ACC112 (cell line): ENCODE measurements around the gene SGSH.

Experiments used
- H2AFZ ChIP-seq: fragments of 200-600 bp; sonication (generic); one replicate; pipeline ENCODE4 v1.6.0; 2017; ENCODE audit warnings: antibody characterized with exemption, low read length; ENCODE audit not compliant: unreplicated experiment
- H3K27ac ChIP-seq: fragments of 200-600 bp; sonication (generic); 2 replicates; pipeline ENCODE4 v1.5.1; 2014; ENCODE audit warnings: low read depth, mild to moderate bottlenecking, antibody characterized with exemption, low read length, moderate library complexity
- H3K27me3 ChIP-seq: fragments of 200-600 bp; sonication (generic); 2 replicates; pipeline ENCODE4 v1.6.1; 2014; ENCODE audit warnings: mild to moderate bottlenecking, antibody characterized with exemption, low read length, moderate library complexity, mixed read lengths; ENCODE audit not compliant: insufficient read depth
- H3K36me3 ChIP-seq: fragments of 200-600 bp; sonication (generic); 2 replicates; pipeline ENCODE4 v1.6.1; 2016; ENCODE audit warnings: mild to moderate bottlenecking, antibody characterized with exemption, low read length, moderate library complexity, mixed read lengths; ENCODE audit not compliant: insufficient read depth
- H3K4me1 ChIP-seq: fragments of 200-600 bp; sonication (generic); one replicate; pipeline ENCODE4 v1.6.1; 2016; ENCODE audit warnings: low read length, mixed read lengths; ENCODE audit not compliant: insufficient read depth, unreplicated experiment, control insufficient read depth
- H3K4me3 ChIP-seq: fragments of 200-600 bp; sonication (generic); 2 replicates; pipeline ENCODE4 v1.5.1; 2014; ENCODE audit warnings: mild to moderate bottlenecking, low read depth, low read length
- H3K79me2 ChIP-seq: fragments of 200-600 bp; sonication (generic); one replicate; pipeline ENCODE4 v1.6.0; 2016; ENCODE audit warnings: low read length; ENCODE audit not compliant: control insufficient read depth, unreplicated experiment, insufficient read depth

SGSH gene

DNA sequence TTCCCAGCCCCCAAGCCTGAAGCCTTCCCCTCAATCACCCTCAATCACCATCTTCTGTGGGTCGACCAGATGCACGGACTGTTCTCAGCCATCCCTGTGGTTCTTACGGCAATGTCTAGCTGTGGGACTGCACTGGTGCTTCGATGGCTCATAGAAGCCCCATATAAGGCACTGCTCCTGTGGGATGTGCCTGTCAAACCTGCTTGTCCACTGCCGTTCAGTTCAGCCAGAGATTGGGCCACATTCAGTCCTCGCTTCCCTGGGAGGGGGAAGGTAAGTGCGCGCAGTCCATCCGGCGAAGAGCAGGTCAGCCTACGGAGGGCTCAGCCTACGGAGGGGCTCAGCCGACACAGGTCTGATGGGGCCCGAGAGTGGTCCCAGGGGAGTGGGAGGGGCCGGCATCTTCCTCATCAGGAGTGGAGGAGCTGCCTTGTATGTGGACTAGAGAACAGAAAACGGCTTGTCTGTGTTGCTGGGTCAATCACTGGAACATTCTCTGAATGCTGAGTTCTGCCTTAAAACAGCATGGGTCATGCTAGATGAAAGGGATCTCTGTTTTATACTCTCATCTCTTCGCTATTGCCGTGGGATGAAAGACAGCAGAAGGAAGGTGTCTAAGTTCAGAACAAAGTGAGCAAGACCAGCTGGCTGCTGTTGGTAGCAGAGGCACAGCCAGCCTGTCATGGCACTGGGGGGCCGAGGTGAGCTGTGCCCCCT, 50.2 kb downstream of the SGSH start, which contains the start of gene CARD14:
CARD14 (plus strand) TSS at position 247 of the 717 bp plus-strand sequence. CDS start 11,409 bp downstream, outside the sequence.
- no peaks in the 10 kb centered on the region for H3K4me1 ChIP-seq
- no peak within 1 kb of the TSS for H3K4me3 ChIP-seq
- H3K79me2 ChIP-seq = no peaks in the 10 kb centered on the region
- H3K27ac ChIP-seq = no peak within 1 kb of the TSS
- no peak within 1 kb of the TSS for H2AFZ ChIP-seq
- peaks cover 7% of the 10 kb centered on the region; the same call in 1 of the 2 replicates for H3K27me3 ChIP-seq
- no peaks in the 10 kb centered on the region for H3K36me3 ChIP-seq

DNA sequence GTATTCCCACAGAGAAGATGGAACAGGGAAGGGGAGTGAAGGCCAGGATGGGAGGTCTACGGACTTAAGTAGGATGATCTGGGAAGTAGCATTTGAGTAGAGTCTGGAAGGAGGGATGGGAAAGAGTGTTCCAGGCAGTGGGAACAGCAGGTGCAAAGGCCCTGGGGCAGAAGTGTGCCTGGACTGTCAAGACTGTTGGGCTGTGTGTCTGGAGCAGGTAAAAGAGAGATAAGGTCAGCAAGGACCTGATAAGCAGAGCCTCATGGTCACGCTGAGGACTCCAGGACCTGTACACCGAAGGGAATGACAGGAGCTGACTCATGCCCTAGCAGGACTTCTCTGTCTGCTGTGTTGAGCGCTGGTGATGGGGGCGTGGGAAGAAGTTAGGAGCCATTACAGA, 51.0 kb downstream of the SGSH start:
- H3K4me1 ChIP-seq = no peaks in the 10 kb centered on the region

DNA sequence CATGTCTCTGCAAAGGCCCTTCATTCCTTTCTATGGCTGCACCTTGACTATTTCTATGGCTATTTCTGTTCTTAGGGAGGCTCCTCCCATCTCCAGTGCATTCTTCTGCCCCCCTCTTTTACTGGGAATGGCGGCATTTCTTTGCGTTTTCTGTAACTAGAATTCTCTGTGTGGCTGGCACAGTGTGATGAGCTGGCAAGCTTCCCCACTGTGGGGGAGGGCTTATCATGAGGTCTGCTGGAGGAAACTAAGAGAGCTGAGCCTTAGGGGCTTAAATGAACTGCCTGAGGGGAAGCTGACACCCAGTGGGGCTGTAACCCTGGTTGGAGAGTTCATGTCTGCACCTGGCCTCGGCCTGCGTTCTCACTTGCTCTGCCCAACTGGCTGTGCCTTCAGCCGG, 51.8 kb downstream of the SGSH start:
- H3K79me2 ChIP-seq = no peaks in the 10 kb centered on the region
- no peaks in the 10 kb centered on the region for H3K4me1 ChIP-seq
- no peak overlapping the region for H3K4me3 ChIP-seq
- H3K27me3 ChIP-seq = peaks cover 7% of the 10 kb centered on the region; the same call in 1 of the 2 replicates
- no peak overlapping the region for H2AFZ ChIP-seq
- H3K27ac ChIP-seq = no peak overlapping the region
- H3K36me3 ChIP-seq = no peaks in the 10 kb centered on the region

More for the DNA sequence above, 51.0 kb downstream of the SGSH start:
- Histone ChIP-seq H3K27me3 (peaks cover 7% of the 10 kb centered on the region; the same call in 1 of the 2 replicates), H3K4me3 (no peak overlapping the region), H3K79me2 (no peaks in the 10 kb centered on the region), H2AFZ (no peak overlapping the region), H3K36me3 (no peaks in the 10 kb centered on the region), H3K27ac (no peak overlapping the region)

DNA sequence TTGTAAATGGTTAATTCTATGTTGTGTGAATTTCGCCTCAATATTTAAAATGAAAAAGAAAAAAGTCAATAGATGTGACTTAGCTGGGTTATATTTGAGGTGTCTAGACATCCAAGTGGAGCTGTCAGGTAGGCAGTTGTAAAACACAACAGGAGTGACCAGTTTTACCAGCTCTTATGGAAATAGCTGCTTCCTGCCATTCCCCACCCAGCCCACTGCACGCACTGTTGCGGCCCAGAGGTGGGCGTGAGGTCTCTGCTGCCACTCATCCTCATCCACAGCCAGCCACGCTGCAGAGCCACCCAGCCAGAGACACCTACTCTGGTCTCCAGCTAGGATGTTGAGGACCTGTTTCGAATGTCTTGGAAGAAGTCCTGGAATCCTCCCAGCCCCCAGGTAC, 53.7 kb downstream of the SGSH start:
- Histone ChIP-seq H3K27ac (no peak overlapping the region), H2AFZ (no peak overlapping the region), H3K4me3 (no peak overlapping the region), H3K79me2 (no peaks in the 10 kb centered on the region), H3K27me3 (peaks cover 7% of the 10 kb centered on the region; the same call in 1 of the 2 replicates), H3K36me3 (no peaks in the 10 kb centered on the region), H3K4me1 (no peaks in the 10 kb centered on the region)

DNA sequence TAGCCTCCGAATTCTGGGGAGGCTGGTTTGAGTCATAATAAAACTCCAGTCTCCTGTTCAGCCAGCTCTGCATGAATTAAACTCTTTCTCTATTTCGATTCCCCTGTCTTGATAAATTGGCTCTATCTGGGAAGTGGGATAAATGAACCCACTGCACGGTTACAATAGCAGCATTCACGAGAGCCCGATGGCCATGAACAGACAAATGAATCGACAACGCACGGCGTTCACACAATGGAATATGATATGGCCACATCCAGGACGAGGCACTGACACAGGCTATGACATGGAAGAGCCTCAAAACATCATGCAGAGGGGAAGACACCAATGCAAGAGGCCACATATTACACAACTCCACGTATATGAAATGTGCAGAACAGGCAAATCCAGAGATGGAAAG, 55.9 kb downstream of the SGSH start:
- Histone ChIP-seq H3K4me3 (no peak overlapping the region), H3K36me3 (no peaks in the 10 kb centered on the region), H3K4me1 (no peaks in the 10 kb centered on the region), H3K27ac (no peak overlapping the region), H3K27me3 (no peaks in the 10 kb centered on the region), H3K79me2 (no peaks in the 10 kb centered on the region), H2AFZ (no peak overlapping the region)

DNA sequence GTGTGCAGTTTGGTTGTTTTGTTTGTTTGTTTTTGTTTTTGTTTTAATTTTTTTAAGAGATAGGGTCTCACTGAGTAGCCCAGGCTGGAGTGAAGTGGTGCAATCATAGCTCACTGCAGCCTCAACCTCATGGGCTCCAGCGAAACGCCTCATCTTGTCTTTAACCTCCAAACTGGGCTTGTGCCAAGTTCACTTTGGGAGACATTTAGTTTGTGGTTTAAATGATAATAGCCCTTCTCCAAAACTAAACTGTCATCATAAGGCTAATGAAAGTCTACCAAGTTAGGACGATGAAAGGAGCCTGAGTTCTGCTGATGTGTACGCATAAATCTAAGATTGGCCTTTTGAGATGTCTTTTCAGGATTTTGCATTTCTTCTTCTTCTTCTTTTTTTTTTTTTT, 56.8 kb downstream of the SGSH start:
- no peaks in the 10 kb centered on the region for H3K36me3 ChIP-seq
- no peak overlapping the region for H2AFZ ChIP-seq
- H3K4me1 ChIP-seq = no peaks in the 10 kb centered on the region
- no peaks in the 10 kb centered on the region for H3K79me2 ChIP-seq
- H3K27ac ChIP-seq = no peak overlapping the region
- no peaks in the 10 kb centered on the region for H3K27me3 ChIP-seq
- H3K4me3 ChIP-seq = no peak overlapping the region

DNA sequence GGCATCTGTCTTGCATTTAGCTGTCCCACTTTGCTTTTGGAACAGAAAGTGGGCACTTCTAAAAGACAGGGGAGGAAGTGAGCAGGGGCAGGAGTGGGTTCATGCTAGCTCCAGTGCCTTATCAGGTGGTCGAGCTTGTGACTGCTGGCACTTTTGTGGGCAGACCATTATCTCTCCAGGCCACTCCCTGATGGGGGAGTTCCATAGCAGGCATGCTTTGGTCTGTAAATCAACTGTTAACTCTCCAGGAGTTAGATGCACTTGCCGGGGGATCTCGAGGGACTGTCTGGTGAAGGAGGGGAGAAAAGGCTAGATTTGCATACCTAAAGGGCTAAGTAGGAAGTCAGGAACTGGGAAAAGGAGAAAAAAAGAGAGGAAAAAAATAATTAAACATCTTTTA, 59.6 kb downstream of the SGSH start:
- no peak overlapping the region for H3K27ac ChIP-seq
- H3K79me2 ChIP-seq = no peaks in the 10 kb centered on the region
- H3K27me3 ChIP-seq = no peaks in the 10 kb centered on the region
- H2AFZ ChIP-seq = no peak overlapping the region
- no peak overlapping the region for H3K4me3 ChIP-seq
- no peaks in the 10 kb centered on the region for H3K4me1 ChIP-seq
- no peaks in the 10 kb centered on the region for H3K36me3 ChIP-seq
